ENCODE measurements around the gene G6PC3.

- TF ChIP-seq CTCF (IDR thresholded peaks at IDR 0.05; ENCODE audit: low read length) = no peak
- no peak for TF ChIP-seq EZH2 (optimal IDR thresholded peaks at IDR 0.05; ENCODE audit: low read depth, low read length)
These were observed 16.8 kb downstream of the G6PC3 start for GRCh38 chr17:44087319-44087718.

Measured in MM.1S (cell line).